Measurements from ENCODE around the gene BRAP.
"Not testable (repeated sequence)": the region's sequence is repeated elsewhere in the genome, so short reads cannot be mapped to it uniquely, and the experiment has no call there.

The BRAP gene

DNA sequence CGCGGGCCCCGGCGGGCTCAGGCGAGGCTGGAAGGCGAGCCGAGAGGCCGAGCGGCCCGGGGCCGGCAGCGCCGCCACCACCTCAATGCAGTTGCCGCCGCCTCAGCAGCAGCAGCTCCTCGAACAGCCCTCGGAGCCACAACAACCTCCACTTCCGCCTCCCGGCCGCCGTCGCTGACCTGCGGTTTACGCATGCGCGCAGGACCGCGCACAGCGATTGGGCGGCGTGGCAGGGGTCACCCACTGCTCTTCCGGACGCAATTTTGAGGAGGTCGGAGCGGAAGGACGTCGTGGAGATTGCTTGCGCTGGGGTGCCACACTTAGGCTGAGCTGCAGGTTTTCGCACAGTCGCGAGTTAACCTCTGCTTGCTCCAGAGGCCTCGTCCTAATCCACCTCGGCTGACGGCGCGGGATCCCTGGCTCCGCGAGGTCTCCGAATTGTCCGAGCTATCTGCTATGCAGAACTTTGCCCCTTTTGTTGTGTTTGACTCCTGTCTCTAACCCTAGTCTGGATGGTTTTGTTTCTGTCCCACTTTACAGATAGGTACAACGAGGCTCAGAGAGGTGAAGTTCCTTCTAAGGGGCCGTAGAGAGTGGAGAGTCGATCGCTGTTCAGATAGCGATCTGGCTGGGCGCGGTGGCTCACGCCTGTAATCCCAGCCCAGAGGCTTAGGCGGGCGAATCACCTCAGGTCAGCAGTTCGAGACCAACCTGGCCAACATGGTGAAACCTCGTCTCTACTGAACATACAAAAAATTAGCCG is at the start of gene BRAP, which contains the start of gene ACAD10:
Gene BRAP, minus strand, starts transcription at position 146 of the 763 bp plus-strand sequence. CDS start 164 bp downstream, outside the sequence.
Gene ACAD10, plus strand, starts transcription at position 243 of the 763 bp plus-strand sequence. CDS start 6,657 bp downstream, outside the sequence.
- DNase-seq: peak; percentile 69

GRCh38 chr12:111733340-111733915 is 47.7 kb upstream of the BRAP start:
- no peak for DNase-seq

- no peak for DNase-seq
Measured at GRCh38 chr12:111732786-111733185, 47.0 kb upstream of the BRAP start.

DNA sequence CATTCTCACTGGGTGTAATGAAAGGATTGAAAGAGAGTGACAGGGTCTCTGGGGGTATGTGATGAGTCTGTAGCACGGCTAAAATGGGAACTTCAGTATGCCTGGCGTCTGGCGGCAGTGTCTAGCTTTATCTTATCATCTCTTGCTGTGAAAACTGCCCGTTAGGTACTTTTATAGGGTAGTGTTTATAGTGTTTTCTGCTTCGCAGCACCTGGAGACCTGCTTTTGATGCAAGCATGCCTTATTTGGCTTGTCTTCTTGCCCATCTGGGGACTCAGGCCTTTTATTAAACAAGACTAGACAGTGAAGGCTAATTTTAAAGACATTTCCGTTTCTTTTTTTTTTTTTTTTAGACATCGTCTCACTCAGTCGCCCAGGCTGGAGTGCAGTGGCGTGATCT is 44.7 kb upstream of the BRAP start:
- no peak for DNase-seq

GRCh38 chr12:111728795-111729194 is 43.0 kb upstream of the BRAP start:
- DNase-seq: no peak

DNA sequence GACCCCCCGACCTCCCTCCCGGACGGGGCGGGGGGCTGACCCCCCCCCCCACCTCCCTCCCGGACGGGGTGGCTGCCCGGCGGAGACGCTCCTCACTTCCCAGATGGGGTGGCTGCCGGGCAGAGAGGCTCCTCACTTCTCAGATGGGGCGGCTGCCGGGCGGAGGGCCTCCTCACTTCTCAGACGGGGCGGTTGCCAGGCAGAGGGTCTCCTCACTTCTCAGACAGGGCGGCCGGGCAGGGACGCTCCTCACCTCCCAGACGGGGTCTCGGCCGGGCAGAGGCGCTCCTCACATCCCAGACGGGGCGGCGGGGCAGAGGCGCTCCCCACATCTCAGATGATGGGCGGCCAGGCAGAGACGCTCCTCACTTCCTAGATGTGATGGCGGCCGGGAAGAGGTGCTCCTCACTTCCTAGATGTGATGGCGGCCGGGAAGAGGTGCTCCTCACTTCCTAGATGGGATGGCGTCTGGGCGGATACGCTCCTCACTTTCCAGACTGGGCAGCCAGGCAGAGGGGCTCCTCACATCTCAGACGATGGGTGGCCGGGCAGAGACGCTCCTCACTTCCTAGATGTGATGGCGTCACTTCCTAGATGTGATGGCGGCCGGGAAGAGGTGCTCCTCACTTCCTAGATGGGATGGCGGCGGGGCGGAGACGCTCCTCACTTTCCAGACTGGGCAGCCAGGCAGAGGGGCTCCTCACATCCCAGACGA is 38.0 kb upstream of the BRAP start:
- not testable (repeated sequence) for DNase-seq

- no peak for DNase-seq
Measured at GRCh38 chr12:111720457-111720856, 34.7 kb upstream of the BRAP start.

GRCh38 chr12:111719316-111719715 is 33.6 kb upstream of the BRAP start:
- DNase-seq: not testable (repeated sequence)

DNA sequence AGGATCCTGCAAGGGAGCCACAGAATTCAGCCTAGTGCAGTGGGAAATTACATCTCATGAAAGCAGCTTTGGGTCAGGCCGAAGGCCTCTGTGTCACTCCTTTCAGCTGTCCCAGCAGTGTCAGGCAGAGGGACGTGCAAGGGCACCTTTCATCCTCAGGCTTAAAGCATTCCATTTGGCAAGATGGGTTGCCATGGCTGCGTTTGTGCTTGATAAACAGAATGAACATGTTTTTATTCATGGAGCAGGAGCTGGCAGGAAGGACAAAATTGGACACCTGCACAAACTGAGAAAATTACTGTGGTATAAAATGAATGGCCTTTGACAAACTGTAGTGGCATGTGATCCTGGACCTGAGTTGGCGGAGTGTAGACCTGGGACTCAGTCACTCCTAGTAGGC is 29.5 kb upstream of the BRAP start:
- no peak for DNase-seq

GRCh38 chr12:111706145-111706544 is 20.4 kb upstream of the BRAP start:
- no peak for DNase-seq

DNA sequence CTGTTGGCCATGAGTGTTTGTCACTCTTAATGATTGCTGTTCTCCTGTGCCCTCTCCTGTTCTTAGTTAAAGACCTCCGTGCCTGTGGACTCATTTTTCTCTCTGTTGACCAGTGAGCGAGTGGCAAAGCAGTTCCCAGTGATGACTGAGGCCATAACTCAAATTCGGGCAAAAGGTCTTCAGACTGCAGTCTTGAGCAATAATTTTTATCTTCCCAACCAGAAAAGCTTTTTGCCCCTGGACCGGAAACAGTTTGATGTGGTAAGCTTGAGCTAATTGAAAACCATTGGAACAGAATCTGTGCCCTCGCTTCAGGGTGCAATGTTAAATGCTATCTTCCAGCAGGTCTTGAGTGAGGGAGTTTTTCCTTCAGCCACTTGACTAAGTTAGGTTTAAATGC is 19.9 kb upstream of the BRAP start:
- DNase-seq: no peak

- no peak for DNase-seq
Measured at GRCh38 chr12:111699962-111700361, 14.2 kb upstream of the BRAP start.

GRCh38 chr12:111693818-111694217 is 8.1 kb upstream of the BRAP start:
- DNase-seq: no peak

DNA sequence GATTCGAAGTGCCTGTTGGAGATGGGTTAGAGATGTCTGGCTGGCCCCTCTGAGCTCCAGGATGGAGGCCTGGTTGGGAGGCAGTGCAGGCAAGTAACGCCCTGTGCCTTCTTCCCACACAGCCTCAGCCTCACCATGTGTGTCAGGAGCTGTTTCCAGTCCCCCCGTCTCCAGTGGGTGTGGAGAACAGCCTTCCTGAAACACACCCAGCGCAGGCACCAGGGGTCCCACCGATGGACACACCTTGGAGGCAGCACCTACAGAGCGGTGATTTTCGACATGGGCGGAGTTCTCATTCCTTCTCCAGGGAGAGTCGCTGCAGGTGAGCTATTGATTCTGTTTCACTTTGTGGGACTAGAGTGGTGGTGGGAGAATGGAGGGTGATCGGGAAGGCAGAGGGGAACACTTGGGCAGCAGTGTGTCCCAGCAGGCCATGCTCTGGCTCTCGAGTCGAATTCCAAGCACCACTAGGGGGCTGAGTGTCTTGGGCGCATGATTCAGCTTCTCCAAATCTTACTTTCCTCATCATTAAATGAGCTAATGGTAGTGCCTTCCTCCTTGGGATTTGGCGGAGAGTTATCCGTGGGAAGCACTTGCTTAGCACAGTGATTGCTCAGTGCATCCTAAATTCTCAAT is 6.9 kb upstream of the BRAP start:
- DNase-seq: no peak

DNA sequence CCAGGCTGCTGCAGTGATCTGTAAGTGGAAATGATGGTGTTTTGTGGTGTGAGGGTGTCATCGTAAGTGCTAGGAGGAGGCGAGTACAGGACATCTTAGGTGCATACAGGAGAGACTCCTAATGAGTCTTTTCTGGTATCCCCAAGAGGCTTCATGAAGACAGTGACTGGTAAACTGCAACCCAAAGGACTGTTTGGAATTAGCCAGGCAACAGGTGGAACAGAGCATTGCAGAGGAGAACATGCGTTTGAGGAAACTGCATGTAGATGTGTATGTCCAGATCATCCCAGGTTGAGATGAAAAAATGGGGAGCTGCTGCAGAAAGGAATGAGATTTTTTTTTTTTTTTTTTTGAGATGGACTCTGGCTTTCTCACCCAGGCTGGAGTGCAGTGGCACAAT is 5.5 kb upstream of the BRAP start:
- no peak for DNase-seq

DNA sequence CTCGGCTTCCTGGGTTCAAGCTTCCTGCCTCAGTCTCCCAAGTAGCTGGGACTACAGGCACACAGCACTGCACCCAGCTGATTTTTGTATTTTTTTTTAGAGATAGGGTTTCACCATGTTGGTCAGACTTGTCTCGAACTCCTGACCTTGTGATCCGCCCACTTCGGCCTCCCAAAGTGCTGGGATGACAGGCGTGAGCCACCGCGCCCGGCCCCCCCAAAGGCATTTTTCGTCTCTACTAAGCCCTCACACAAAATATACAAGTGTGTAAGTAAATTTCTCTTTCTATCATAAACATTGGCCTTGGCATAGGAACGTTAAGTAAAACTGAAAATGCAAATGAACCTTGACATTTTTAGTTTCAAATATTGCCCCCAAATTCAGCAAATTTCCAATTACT is 2.2 kb upstream of the BRAP start:
- no peak for DNase-seq

DNA sequence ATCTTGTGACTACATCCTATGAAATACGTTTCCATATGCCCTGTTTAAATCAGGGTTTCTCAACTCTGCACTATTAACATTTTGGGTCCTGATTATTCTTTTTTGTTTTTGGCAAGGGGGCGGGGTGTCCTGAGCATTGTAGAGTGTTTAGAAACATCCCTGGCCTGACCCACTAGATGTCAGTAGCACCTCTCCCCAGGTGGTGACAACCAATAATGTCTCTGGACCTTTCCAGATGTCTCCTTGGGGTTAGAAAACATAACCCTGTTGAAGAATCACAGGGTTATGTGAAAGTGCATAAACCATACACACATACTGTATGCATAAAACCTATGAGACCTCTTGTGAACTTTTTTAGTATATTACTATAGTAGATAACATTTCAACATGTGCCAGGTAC is 1.5 kb upstream of the BRAP start:
- DNase-seq: no peak

- DNase-seq: no peak
Measured at GRCh38 chr12:111686574-111687105, 884 bp upstream of the BRAP start.

- no peak for DNase-seq
Measured at GRCh38 chr12:111685322-111685810, 390 bp downstream of the BRAP start.

- DNase-seq: not testable (repeated sequence)
Measured at GRCh38 chr12:111684485-111685198, 1.1 kb downstream of the BRAP start.

GRCh38 chr12:111677186-111677585 is 8.6 kb downstream of the BRAP start:
- no peak for DNase-seq

DNA sequence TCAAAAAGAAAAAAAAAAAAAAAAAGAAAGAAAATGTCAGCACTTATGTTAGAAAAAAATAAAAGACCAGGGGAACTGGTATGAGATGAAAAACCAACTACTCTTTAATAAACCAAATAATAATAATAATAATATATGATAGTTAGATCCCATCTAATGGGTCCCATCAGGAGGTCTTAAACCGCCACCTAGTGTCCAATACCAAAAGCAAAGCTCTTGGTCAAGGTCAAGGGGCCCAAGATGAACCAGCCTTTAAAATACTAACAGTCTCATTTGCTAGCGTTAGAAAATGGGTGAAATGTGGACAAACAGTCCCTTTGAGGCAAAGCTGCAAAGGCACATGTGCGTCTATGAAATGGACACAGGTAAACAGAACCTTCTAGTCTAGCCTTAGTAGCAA is 12.3 kb downstream of the BRAP start:
- DNase-seq: no peak

Data from NCI-H1436 treated with DMSO at 0.1 percent for 48 hours (cell line).